ENCODE data around the gene CDCA5. TPM values are rescaled to one million over a fixed set of nuclear protein-coding genes. Genes with fewer than 3 reads are reported as not detected.

The CDCA5 gene
- total and polyA plus RNA-seq, 4 donors: 1.8 to 2.7 (median 2.2) TPM

GRCh38 chr11:65036931-65037330 lies 46.9 kb downstream of the CDCA5 start:
- H3K36me3 ChIP-seq (ENCODE audit: control insufficient read depth in 4 of 4, insufficient read depth in 4 of 4, low read length in 4 of 4): peaks cover 0 to 47% (median 24%) of the 10 kb centered on the region in 4 donors
- no peak for ATAC-seq (ENCODE audit: insufficient read depth, low FRiP score)
- no peak for DNase-seq

DNA sequence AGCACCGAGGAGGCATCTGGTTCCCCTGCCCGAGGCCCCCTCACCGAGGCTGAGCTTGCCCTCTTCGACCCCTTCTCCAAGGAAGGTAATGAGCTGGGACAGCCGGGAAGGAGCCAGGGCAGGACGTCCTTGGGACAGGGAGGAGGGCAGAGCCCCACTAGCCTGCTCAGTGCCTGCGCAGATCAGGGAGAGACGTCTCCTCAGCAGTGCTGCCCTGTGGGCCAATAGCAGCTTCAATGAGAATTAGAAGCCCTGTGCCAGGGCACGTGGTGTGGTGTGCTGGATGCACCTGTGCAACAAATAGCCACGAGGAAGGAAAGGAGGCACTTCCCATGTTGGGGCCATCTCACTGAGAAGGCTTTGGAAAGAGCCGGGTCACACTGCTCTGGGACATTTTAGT lies 48.3 kb downstream of the CDCA5 start:
- Histone ChIP-seq H3K27ac (ENCODE audit: low read depth in 1 of 2, low read length in 1 of 2) (no peak overlapping the region), H3K36me3 (ENCODE audit: control insufficient read depth in 4 of 4, insufficient read depth in 4 of 4, low read length in 4 of 4) (peaks cover 0 to 47% (median 25%) of the 10 kb centered on the region in 4 donors), H3K9ac (ENCODE audit: insufficient read depth in 1 of 2, low read length in 2 of 2) (no peak overlapping the region), H3K9me3 (ENCODE audit: control insufficient read depth in 4 of 4, insufficient read depth in 3 of 4, low read length in 3 of 4) (no peaks in the 10 kb centered on the region), H3K27me3 (ENCODE audit: control insufficient read depth in 3 of 3, insufficient read depth in 3 of 3, low read length in 2 of 3) (no peaks in the 10 kb centered on the region), H3K4me1 (ENCODE audit: control insufficient read depth in 5 of 5, insufficient read depth in 5 of 5, low read length in 5 of 5) (peaks cover 0 to 4% (median 0%) of the 10 kb centered on the region in 5 donors), H3K4me3 (no peak overlapping the region)
- 80 to 84% methylated on average over 11 of the region's 11 CpGs for WGBS, 2 donors
- ATAC-seq (ENCODE audit: insufficient read depth, low FRiP score) (no peak), DNase-seq (no peak)
- TF ChIP-seq, protein P1, sequence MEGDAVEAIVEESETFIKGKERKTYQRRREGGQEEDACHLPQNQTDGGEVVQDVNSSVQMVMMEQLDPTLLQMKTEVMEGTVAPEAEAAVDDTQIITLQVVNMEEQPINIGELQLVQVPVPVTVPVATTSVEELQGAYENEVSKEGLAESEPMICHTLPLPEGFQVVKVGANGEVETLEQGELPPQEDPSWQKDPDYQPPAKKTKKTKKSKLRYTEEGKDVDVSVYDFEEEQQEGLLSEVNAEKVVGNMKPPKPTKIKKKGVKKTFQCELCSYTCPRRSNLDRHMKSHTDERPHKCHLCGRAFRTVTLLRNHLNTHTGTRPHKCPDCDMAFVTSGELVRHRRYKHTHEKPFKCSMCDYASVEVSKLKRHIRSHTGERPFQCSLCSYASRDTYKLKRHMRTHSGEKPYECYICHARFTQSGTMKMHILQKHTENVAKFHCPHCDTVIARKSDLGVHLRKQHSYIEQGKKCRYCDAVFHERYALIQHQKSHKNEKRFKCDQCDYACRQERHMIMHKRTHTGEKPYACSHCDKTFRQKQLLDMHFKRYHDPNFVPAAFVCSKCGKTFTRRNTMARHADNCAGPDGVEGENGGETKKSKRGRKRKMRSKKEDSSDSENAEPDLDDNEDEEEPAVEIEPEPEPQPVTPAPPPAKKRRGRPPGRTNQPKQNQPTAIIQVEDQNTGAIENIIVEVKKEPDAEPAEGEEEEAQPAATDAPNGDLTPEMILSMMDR (IDR thresholded peaks at IDR 0.05; ENCODE audit: control extremely low read depth, extremely low read depth): no peak

More at GRCh38 chr11:65036931-65037330, 46.9 kb downstream of the CDCA5 start:
- no peaks in the 10 kb centered on the region for H3K27me3 ChIP-seq (ENCODE audit: control insufficient read depth in 3 of 3, insufficient read depth in 3 of 3, low read length in 2 of 3)
- H3K9ac ChIP-seq (ENCODE audit: insufficient read depth in 1 of 2, low read length in 2 of 2): no peak overlapping the region
- H3K4me1 ChIP-seq (ENCODE audit: control insufficient read depth in 5 of 5, insufficient read depth in 5 of 5, low read length in 5 of 5): peaks cover 0 to 8% (median 0%) of the 10 kb centered on the region in 5 donors
- H3K4me3 ChIP-seq: no peak overlapping the region
- no peaks in the 10 kb centered on the region for H3K9me3 ChIP-seq (ENCODE audit: control insufficient read depth in 4 of 4, insufficient read depth in 3 of 4, low read length in 3 of 4)
- TF ChIP-seq, protein P1 (IDR thresholded peaks at IDR 0.05; ENCODE audit: control extremely low read depth, extremely low read depth): no peak
- H3K27ac ChIP-seq (ENCODE audit: low read depth in 1 of 2, low read length in 1 of 2): no peak overlapping the region
- 74 to 90% methylated on average over 6 of the region's 6 CpGs for WGBS, 2 donors

DNA sequence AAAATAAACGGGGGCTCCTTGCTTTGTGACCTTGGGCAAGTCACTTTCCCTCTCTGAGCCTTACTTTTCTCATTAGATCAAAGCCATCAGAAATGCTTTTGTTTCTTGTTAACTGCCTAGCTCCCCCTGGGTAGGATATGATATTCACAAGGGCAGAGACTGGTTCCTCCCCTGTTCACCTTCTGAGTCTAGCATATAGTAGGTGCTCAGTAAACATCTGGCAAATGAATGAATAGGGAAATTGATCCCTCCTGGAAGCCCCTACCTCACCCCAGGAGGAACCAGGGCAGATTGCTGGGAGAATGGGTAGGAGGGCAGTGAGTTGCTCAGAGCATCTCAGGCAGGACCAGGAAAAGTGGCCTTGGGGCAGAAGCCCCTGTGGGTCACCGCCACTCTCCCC lies 49.4 kb downstream of the CDCA5 start:
- H3K36me3 ChIP-seq (ENCODE audit: control insufficient read depth in 4 of 4, insufficient read depth in 4 of 4, low read length in 4 of 4): peaks cover 0 to 47% (median 25%) of the 10 kb centered on the region in 4 donors

More for the DNA sequence above, 49.4 kb downstream of the CDCA5 start:
- no peak for ATAC-seq (ENCODE audit: insufficient read depth, low FRiP score)
- TF ChIP-seq, protein P1 (IDR thresholded peaks at IDR 0.05; ENCODE audit: control extremely low read depth, extremely low read depth): no peak
- H3K9me3 ChIP-seq (ENCODE audit: control insufficient read depth in 4 of 4, insufficient read depth in 3 of 4, low read length in 3 of 4): no peaks in the 10 kb centered on the region
- no peak overlapping the region for H3K9ac ChIP-seq (ENCODE audit: insufficient read depth in 1 of 2, low read length in 2 of 2)
- DNase-seq: no peak
- H3K4me3 ChIP-seq: no peak overlapping the region
- no peaks in the 10 kb centered on the region for H3K4me1 ChIP-seq (ENCODE audit: control insufficient read depth in 5 of 5, insufficient read depth in 5 of 5, low read length in 5 of 5)
- no peak overlapping the region for H3K27ac ChIP-seq (ENCODE audit: low read depth in 1 of 2, low read length in 1 of 2)
- 91 to 100% methylated on average over 2 of the region's 2 CpGs for WGBS, 2 donors
- no peaks in the 10 kb centered on the region for H3K27me3 ChIP-seq (ENCODE audit: control insufficient read depth in 3 of 3, insufficient read depth in 3 of 3, low read length in 2 of 3)
